Right ventricle myocardium inferior (tissue), 1 donor: Measurements from ENCODE around the gene MAB21L3. TPM values are rescaled to one million over a fixed set of nuclear protein-coding genes. Genes with fewer than 3 reads are reported as not detected.

Source experiments
- ATAC-seq: fragments of 200-7000 bp; cut with Tn5 transposase; one replicate; pipeline ENCODE4 v1.9.1; 2020; ENCODE audit warnings: mild to moderate bottlenecking, moderate library complexity
- DNase-seq: peaks from one replicate; pipeline ENCODE4 v3.0.0; 2021; ENCODE audit errors: missing footprints
- intact Hi-C: fragments of 100-400 bp; cut with DNase I; formaldehyde crosslinking; loops from one replicate; pipeline ENCODE4 v1.11.0; 2022
- long read RNA-seq: library from polyadenylated mRNA; unstranded; transcript quantifications from one replicate; pipeline ENCODE4 v2.0.0, GENCODE V29; 2021
- total RNA-seq: library from RNA; stranded (reverse); fragmentation: NEBNext Ultra II Directional; extraction: Animal tissue kit (Norgen Biotek cat#: 25700); gene quantifications from one replicate; pipeline ENCODE4 v1.2.1, GENCODE V29; 2021
- donor health status: DM: no; HTN: yes; CAD: no; lungs with severe emphysema.

The MAB21L3 gene
- total RNA-seq = 0.27 TPM
- long read RNA-seq = 0 reads

DNA sequence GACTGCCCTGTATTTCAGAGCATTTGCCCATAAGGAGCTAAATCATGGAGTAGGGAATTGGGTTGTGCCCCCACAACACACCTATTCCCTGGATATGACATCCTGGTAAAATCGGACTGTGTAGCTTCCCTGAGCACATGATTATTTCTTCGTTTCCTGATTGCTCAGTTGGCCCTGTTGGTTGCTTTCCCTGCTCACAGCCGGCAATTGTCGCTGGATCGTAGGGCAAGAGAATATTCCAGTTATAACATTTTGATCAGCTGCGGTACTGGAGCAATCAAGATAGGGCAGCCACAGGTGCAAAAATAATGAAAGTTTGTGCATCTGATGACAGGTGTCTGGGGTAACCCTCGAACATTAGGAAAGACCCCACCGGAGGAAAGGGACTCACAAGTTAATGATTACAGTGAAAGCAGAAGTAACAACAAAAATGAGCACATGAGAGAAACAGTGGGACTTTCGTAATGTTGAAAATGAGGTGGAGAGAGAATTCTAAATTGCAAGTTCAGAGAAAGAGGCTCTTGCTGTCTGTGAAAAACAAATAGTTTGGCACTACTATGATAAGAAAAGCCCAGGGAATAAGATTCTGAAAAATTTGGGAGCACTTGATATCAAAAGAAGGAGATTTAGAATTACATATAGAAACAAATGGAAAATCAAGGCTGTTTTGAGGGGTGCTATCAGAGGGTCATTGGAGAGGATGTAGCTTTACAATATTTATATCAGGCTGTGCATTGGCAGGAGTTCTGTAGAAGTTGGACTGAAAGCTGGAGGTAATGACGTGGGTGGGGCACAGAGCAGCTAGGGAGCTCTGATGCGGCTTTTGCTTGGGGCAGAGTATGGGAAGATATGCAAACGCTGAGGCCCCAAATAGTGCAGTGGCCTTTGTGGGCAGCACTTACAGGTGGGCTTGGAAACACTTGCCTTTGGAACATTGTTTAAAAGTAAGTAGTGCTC is at the start of gene MAB21L3:
TSS of gene MAB21L3 (plus strand) at position 833 of the 957 bp plus-strand sequence. CDS start 1,217 bp downstream, outside the sequence.
- intact Hi-C loops = no loop called here
- ATAC-seq (peak; percentile 38), DNase-seq (no peak)

DNA sequence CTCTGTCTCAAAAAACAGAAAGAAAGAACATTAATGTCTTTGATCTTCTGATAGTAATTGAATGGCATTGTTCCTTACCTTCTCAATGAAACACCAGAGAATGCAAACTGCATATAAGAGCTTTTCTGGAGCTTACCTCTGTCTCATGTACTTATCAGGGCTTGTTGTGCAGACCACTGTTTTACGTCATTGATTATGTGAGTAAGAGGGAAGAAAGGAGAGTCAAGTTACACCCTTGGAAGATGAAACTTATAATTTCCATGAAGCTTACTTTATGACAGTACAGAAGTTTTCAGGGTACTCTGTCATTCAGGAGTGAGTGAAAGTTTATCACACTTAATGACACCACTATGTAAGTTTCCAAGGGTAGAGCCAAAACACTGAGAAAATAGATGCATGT is 49.0 kb upstream of the MAB21L3 start:
- ATAC-seq = no peak
- no peak for DNase-seq

DNA sequence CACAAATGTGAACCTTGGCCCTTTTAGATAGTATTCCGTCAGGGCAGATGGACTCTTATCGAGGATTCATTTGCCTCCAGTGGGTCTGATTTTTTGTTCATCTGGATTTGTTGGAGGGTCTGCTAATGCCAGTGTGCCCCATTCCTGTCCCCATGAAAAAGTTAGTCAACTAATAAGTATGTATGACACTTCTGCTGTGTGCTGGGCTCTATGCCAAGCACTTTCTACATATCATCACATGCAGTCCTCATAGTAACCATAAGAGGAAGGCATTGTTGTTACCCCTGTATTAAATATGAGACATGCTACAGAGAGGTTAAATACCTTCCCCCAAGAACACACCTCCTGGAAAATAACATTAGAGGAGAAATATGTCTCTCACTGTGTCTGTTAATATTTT is 46.6 kb upstream of the MAB21L3 start:
- intact Hi-C loops = no loop called here
- DNase-seq (no peak), ATAC-seq (no peak)

More for the DNA sequence above, 49.0 kb upstream of the MAB21L3 start:
- intact Hi-C loops = no loop called here

DNA sequence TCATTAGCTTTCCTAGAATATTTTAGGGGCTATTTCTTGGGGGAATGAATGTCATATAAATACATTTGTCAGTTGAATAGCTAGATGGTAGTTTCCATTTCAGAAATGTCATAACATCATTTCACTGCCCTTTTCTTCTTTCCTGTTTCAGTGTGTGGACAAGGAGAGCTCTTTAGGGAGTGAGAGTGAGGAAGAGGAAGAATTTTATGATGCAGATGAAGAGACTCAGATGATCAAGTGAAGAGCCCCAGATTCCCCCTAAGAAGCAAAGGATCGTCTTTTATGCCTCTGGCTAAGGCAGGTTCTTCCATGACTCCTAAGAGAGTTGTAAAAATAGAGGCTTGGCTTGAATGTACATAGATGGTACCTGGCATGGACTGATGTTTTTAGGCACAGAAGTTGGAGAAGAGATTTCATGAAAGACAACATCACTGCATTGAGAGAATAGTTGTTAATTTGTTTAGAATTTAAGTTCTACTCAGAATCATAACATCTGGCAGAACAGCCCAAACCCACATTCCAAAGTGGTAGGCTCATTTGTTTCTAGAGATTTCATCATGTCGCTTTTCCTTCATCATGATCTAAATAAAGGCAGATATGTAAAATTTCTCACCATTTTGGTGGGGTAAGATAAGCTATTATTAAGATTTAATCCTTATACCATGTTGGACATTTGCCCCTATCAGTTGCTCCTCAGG is 44.2 kb upstream of the MAB21L3 start:
- ATAC-seq (peak; percentile 68), DNase-seq (no peak)
- intact Hi-C loops = no loop called here

DNA sequence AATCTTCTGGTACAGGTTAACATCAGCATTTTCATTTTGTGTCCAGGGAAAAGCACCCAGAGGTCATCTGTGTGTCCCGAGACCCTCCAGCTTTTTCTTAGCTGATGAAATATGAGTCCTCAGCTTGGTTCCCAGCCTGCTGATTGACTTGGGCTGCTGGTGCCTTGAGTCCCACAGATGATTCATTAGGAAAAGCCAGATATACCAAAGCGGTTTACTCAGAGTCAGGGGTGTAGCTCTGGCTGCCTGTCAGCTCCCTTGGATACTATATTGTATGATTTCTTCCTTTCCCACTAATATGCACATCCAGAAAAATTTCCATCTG is 43.7 kb upstream of the MAB21L3 start:
- ATAC-seq (peak; percentile 85), DNase-seq (no peak)
- intact Hi-C loops = no loop called here

DNA sequence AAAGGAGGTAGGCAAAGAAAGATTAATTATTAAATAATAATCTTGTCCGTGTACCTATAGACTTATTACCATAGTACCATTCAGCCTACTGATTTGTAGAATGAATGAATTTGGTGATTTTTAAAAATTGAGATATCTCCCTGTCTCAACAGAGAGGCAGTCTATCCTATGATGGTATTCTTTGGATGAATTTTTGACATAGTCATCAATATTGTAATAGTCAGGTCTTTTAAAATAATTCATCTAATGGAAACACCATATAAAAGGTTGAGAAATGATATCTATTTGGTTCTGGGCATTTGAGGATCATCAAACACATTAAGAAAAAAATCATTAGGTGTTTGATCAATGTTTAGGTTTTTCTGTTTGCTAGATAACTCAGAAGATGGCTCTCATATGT is 35.6 kb upstream of the MAB21L3 start:
- ATAC-seq (no peak), DNase-seq (no peak)
- intact Hi-C loops = no loop called here

DNA sequence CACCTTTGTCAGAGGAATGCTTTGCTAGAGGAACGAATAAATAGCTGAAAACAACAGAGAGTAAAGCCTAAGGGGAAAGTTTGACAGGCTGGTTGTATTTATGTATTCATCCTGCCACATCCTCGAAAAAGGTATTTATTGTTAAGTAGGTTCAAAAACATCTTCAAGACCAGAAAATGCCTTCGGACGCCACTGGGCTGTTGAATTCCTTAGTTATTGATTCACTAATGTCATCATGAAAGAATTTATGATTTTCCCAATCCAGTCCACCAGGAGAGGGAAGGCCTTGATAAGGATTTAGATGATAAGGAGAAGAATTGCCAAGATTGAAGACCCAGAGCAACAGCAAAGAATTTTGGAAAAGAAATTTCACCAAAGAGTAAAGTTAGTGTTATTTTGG is 35.2 kb upstream of the MAB21L3 start:
- ATAC-seq = no peak
- intact Hi-C loops = no loop called here

DNA sequence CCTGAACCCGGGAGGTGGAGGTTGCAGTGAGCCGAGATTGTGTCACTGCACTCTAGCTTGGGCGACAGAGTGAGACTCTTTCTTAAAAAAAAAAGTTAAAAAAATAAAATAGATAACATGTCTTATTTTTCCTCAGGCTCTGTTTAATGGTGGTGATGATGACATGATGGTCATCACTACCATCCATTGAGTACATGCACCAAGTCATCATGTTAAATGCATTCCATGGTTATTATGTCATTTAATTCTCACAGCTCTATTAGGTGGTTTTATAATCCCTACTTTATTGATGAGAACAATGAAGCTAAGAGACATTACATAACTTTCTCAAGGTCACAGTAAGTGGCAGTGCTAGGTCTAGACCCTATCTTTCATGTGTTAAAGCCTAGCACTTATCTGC is 34.4 kb upstream of the MAB21L3 start:
- intact Hi-C loops = no loop called here
- ATAC-seq (no peak), DNase-seq (no peak)

More for the DNA sequence above, 35.2 kb upstream of the MAB21L3 start:
- no peak for DNase-seq

DNA sequence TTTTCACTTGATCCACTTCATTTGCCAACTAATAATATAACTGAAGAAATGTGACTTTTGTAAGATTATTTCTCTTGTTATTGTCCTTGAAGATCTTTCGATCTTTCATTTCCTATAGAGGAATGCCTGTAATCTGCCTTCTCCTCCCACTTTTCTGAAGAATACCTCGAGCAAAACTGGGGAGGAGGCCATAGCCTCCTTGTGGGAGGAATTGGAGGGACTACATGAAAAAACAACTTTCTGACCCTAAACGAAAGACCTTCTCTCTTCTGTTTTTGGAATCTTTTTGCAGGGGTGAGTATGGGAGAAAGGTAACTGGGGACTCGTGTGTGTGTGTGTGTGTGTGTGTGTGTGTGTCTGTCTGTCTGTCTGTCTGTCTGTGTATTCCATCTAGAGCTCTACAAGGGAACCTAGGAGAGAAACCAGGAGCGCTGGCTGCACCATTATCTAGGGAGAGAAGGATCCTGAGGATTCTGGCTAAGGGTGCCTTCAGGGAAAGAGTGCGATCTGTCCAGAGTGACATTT is 32.4 kb upstream of the MAB21L3 start:
- DNase-seq (no peak), ATAC-seq (no peak)
- intact Hi-C loops = no loop called here

DNA sequence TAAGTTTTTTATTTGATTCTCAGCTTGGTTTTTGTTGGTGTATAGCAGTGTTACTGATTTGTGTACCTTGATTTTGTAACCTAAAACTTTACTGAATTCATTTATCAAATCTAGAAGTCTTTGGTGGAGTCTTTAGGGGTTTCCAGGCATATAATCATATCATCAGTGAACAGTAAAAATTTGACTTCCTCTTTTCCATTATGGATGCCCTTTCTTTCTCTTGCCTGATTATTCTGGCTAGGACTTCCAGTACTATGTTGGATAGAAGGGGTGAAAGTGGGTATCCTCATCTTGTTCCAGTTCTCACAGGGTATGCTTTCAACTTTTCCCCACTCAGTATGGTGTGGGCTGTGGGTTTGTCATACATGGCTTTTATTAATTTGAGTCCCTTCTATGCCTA is 23.6 kb upstream of the MAB21L3 start:
- intact Hi-C loops = no loop called here
- no peak for DNase-seq
- ATAC-seq = no peak

DNA sequence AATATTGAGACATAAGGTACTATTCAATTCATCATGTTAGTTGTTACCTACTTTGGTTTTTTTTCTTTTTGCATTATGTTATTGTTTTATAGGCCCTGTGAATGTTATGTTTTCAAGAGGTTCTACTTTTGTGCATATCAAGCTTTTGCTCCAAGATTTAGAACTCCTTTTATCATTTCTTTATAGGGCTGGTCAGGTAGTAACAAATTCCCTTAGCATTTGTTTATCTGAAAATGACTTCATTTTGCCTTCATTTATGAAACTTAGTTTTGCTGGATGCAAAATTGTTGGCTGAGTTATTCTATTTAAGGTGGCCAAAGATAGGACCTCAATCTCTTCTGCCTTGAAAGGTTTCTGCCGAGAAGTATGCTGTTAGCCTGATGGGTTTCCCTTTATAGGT is 21.3 kb upstream of the MAB21L3 start:
- DNase-seq (no peak), ATAC-seq (no peak)
- intact Hi-C loops = no loop called here

DNA sequence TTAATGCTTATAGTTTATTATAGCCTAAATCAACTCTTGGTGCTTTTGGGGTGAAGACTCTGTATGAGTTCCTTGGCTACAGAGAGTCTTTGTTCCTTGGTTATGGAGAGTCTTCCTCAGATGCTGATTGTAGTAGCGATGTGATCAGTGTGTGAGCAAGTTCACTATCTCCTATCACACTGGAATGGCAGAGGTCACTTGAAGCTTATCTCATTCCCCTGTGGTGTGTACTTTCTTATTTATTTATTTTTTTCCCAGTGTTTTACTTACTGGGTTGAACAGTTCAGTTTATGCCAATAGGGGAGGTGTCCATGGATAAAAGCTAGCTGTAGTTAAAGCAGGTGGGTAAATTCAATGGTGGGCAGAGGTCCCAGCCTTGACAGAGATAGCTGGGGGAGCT is 20.1 kb upstream of the MAB21L3 start:
- DNase-seq (no peak), ATAC-seq (no peak)
- intact Hi-C loops = no loop called here

DNA sequence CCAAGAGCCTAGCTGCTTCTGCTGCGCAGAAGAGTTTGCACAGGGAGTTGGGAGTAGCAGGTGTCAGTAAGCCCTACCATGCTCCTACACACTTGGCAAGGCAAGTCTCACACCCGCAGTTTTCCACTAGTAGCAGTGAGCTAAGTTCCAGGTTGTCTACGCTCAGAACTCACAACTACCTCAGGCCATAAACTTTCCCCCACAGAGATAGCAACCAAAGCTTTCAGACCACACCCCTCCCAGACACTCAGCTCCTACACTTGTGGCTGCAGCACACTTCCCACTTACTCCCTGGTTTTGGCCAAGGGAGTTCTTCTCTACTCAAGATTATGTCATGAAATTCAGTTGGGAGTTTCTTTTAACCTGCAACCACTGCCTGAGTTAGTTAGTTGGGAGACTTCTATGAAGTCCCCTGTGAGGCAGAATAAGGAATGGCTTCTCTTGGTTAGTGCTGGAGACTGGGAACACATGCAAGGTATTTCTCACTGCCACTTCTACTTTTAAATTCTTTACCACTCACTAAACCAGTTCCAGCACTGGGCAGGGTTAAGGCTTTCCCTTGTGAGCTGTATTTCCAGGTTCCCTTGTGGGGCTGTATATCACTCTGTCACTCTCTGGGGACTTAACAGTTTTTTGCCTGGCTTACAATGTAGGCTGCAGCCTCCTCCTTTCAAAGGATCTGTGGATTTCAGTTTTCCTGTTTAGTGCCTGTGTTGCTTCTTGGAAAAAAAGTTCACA is 18.3 kb upstream of the MAB21L3 start:
- intact Hi-C loops = no loop called here
- no peak for DNase-seq

DNA sequence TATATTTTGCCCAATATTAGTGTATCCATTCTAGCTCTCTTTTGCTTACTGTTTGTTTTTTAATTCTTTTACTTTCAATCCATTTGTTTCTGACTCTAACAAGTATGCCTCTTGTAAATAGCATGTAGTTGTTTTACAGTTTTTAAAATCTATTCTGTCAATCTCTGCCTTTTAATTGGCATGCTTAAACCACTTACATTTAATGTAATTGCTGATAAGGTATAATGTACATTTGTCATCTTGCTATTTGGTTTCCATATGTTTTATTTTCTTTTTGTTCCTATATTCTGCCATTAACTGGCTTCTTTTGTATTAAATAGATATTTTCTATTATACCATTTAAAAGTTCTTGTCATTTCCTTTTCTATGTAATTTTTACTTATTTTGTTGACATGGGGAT is 16.2 kb upstream of the MAB21L3 start:
- intact Hi-C loops = no loop called here
- ATAC-seq (no peak), DNase-seq (no peak)

More for the DNA sequence above, 18.3 kb upstream of the MAB21L3 start:
- ATAC-seq = no peak

DNA sequence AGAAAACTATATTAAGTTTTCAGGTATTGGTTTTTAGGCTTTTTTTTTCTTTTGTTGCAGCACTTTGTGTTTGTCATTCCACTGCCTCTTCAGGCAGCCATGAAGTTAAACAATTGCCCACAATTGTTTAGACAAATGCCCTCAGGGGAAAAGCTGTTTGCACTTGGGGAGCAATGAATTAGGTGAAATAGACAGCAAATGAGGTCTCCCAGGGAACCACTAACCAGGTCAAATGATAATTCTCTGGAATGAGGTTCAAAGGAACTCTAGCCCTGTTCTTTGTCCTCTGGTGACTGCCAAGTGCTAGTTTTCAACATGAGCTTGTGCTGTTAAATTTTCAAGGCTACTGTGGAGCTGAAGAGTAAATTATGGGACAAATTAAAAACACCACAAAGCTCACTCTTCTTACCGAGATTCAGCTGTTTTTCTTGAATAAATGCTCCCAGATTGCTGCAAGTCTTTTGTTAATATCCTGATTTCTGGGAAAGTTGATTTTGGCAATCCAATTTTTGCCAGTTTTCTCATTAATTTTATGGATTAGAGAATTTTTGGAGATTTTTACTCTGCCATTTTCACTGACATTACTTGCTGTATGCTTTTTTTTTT is 15.1 kb upstream of the MAB21L3 start:
- ATAC-seq = no peak
- no peak for DNase-seq
- intact Hi-C loops = no loop called here

DNA sequence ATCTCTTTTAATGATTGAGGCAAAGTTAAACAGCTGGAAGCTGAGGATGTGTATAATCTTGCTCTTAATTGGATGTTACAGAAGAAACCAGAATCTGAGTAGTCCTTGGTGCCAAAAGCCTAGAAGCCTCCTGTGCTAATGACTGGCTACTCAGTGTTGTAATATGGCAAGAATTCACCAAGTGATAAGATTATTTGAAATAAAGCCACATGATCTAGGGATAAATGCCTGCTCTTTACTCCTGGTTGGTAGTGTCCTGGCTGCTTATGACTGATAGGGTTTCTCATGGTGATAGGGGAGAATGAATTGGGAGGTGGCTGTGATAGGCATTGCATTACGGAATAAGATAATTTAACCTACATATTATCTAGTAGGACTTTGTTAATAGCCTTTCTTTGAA is 13.6 kb upstream of the MAB21L3 start:
- ATAC-seq = no peak
- DNase-seq = no peak
- intact Hi-C loops = no loop called here

DNA sequence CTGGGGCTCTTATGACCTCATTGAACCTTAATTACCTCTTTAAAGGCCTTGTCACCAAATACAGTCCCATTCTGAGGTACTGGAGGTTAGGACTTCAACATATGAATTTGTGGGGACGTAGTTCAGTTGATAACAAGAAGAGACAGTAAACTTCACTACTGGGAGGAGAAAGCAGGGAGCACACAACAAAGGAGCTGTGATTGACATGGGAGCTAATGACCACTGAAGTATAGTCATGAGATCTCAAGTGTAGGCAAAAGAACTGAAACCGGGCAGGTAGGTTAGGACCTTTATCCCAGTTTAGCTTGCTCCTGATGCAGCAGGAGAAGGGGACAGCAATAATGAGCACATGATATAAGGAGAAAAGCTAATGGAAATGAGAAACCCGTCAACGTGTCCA is 11.8 kb upstream of the MAB21L3 start:
- intact Hi-C loops = no loop called here
- ATAC-seq = no peak

DNA sequence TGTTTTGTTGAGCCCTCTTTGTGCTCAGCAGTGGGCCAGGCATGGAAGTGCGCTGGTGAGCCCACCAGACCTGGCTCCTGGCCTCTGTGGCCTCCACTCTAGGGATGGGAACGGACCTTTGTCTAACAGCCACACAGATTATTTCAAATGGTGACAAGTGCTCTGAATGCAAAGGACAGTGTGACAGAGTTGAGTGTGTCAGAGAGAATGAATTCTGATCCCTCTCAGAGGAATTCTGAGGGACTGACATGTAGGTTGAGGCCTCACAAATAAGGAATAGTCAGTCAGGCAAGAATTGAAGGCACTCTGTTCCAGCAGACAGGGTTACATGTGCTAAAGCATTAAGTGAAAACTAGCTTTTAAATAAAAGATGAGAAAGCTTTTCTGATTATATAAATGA is 11.3 kb upstream of the MAB21L3 start:
- intact Hi-C loops = no loop called here
- ATAC-seq = no peak
- no peak for DNase-seq

More for the DNA sequence above, 11.8 kb upstream of the MAB21L3 start:
- no peak for DNase-seq

DNA sequence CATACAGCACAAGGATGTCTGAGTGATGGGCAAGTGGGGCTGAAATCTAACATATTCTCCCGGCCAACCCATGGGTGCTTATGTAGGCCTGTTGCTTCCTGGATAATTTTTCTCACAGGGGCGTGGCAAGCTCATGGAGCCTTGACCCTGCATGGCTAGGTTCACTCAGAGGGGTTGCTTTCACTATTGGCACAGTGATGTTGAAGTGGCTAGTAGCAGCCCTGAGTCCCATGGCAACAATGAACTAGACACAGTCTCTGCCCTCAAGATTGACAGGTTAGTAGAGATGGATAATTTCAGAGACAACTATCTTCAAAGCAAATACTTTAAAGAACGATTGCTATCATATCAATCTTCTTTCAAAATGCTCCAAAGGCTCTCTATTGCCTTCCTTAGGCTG is 6.5 kb upstream of the MAB21L3 start:
- intact Hi-C loops = no loop called here
- ATAC-seq (no peak), DNase-seq (no peak)
